HG03108 (cell line): ENCODE results near the gene RWDD4.
"Not testable (repeated sequence)": the region's sequence is repeated elsewhere in the genome, so short reads cannot be mapped to it uniquely, and the experiment has no call there.

Experiments
- ATAC-seq: cut with Tn5 transposase; IDR thresholded peaks from one replicate; pipeline ENCODE4 v1.9.1; 2021; ENCODE audit warnings: moderate library complexity; ENCODE audit not compliant: unreplicated experiment

The RWDD4 gene

GRCh38 chr4:183636503-183636902, 22.5 kb downstream of the RWDD4 start:
- no peak for ATAC-seq

- ATAC-seq = no peak
These were observed 23.2 kb downstream of the RWDD4 start for GRCh38 chr4:183635741-183636140.

- ATAC-seq = no peak
These were observed 23.7 kb downstream of the RWDD4 start for GRCh38 chr4:183635321-183635720.

- no peak for ATAC-seq
These were observed 25.2 kb downstream of the RWDD4 start for GRCh38 chr4:183633476-183634400.

- no peak for ATAC-seq
These were observed 26.3 kb downstream of the RWDD4 start for GRCh38 chr4:183632689-183633088.

- no peak for ATAC-seq
These were observed 27.3 kb downstream of the RWDD4 start for GRCh38 chr4:183631577-183632198.

GRCh38 chr4:183627979-183628588, 30.9 kb downstream of the RWDD4 start:
- no peak for ATAC-seq

GRCh38 chr4:183627286-183627685, 31.7 kb downstream of the RWDD4 start:
- ATAC-seq = not testable (repeated sequence)

- ATAC-seq = no peak
These were observed 32.8 kb downstream of the RWDD4 start for GRCh38 chr4:183626168-183626567.

- ATAC-seq = no peak
These were observed 34.4 kb downstream of the RWDD4 start for GRCh38 chr4:183624548-183624947.

- ATAC-seq = no peak
These were observed 37.1 kb downstream of the RWDD4 start for GRCh38 chr4:183621875-183622274.

- no peak for ATAC-seq
These were observed 38.6 kb downstream of the RWDD4 start for GRCh38 chr4:183620421-183620820.

- ATAC-seq = no peak
These were observed 40.3 kb downstream of the RWDD4 start for GRCh38 chr4:183618681-183619080.

GRCh38 chr4:183617075-183617474, 41.9 kb downstream of the RWDD4 start:
- no peak for ATAC-seq

- no peak for ATAC-seq
These were observed 46.4 kb downstream of the RWDD4 start for GRCh38 chr4:183612329-183613250.

GRCh38 chr4:183611210-183611830, 47.7 kb downstream of the RWDD4 start:
- ATAC-seq = no peak

GRCh38 chr4:183610613-183611012, 48.4 kb downstream of the RWDD4 start:
- no peak for ATAC-seq

- no peak for ATAC-seq
These were observed 49.0 kb downstream of the RWDD4 start for GRCh38 chr4:183610033-183610432.

GRCh38 chr4:183609151-183609550, 49.8 kb downstream of the RWDD4 start:
- no peak for ATAC-seq

- ATAC-seq = no peak
These were observed 51.1 kb downstream of the RWDD4 start for GRCh38 chr4:183607894-183608293.
